ENCODE results near the gene OR10W1. TPM values are rescaled to one million over a fixed set of nuclear protein-coding genes. Genes with fewer than 3 reads are reported as not detected.

OR10W1 gene, protein sequence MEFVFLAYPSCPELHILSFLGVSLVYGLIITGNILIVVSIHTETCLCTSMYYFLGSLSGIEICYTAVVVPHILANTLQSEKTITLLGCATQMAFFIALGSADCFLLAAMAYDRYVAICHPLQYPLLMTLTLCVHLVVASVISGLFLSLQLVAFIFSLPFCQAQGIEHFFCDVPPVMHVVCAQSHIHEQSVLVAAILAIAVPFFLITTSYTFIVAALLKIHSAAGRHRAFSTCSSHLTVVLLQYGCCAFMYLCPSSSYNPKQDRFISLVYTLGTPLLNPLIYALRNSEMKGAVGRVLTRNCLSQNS
- total RNA-seq (2014; rRNA removed; shearing (Covaris generic)), result not detected in 2 replicates

DNA sequence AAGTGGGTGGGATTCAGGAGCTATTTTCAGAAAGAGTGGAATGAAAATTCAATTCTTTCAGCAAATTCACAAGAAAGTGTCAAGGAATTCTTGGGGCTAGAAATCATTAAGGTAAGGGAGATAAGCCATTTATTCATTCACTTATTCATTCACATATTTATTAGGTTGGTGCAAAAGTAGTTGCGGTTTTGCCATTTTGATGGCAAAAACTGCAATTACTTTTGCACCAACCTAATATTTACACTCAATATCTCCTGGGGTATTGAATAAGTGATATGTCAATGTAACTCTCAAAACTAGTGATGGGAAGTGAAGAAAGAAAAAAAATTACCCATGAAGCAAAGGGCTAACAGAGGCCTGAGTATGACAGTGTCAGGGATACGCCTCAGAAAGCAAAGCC, at the start of gene OR10W1:
Gene OR10W1 (minus strand): TSS at position 119 of the 400 bp plus-strand sequence. CDS start 402 bp downstream, outside the sequence.
- in situ Hi-C loops (cut with HindIII; ENCODE audit: low sequenced_read_pairs), result no loop called here

DNA sequence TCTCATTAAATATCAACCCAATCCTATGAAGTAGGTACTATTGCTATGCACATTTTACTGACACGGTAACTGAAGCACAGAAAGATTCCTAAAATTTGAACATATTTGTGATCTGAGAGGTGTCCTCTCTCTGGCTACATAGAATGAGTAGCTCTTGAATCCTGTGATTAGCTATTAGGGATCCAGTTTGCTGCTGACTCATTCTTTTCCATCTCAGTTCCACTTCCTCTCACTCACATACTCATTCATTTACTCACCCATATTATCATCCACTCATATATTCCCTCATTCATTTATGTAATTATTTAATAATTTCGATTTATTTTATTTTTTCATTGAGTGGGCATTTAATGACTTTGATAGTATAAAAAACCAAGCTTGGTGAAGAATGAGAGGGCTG, 48.1 kb upstream of the OR10W1 start:
- in situ Hi-C loops (cut with HindIII; ENCODE audit: low sequenced_read_pairs), result no loop called here

More for the DNA sequence above, at the start of gene OR10W1:
- DNase-seq (ENCODE audit: low spot score), result no peak

DNA sequence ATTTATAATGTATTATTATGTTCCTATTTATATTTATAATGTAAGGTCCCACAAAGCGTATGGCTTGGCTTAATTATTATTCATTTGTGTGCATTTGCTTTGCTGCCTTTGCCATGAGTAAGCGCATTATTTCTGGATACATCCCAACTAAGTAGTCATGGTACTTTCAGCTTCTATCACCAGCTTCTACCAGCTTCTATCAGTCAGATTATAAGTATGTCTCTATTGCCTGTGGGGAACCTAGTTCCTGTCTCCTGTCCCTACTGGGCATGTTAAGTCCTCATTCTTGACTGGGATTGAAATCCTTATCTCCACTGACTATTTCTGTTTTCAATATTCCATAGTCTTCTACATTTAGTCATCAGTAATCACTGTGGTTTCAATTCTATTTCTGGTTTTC, 33.5 kb upstream of the OR10W1 start:
- in situ Hi-C loops (cut with HindIII; ENCODE audit: low sequenced_read_pairs), result no loop called here
- no peak for DNase-seq (ENCODE audit: low spot score)

More for the DNA sequence above, 48.1 kb upstream of the OR10W1 start:
- DNase-seq (ENCODE audit: low spot score), result no peak

DNA sequence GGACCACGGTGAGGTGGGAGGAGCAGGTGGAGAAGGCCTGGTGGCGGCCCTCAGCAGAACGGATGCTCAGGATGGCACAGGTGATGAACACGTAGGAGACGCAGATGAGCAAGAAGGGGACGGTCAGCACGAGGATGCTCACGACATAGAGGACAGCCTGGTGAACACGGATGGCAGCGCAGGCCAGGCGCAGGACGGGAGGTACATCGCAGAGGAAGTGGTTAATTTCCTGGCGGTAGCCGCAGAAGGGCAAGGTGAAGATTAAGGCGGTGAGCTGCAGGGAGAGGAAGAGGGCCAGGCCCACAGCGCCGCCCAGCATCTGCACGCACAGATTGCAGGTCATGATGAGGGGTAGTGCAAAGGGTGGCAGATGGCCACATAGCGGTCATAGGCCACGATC, 24.0 kb upstream of the OR10W1 start:
- DNase-seq (ENCODE audit: low spot score), result no peak
- in situ Hi-C loops (cut with HindIII; ENCODE audit: low sequenced_read_pairs), result no loop called here

DNA sequence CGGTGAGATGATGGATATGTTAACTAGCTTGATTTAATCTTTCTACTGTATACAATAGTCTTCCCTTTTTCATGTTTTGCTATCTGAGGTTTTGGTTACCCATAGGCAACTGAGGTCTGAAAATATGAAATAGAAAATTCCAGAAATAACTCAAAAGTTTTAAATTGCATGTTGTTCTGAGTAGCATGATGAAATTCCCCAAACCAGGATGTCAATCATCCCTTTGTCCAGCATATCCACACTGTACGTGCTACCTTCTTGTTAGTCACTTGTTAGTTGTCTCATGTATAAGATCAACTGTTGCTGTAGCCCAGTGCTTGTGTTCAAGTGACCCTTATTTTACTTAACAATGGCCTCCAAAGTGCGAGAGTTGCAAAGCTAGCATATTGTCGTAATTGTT, 21.2 kb upstream of the OR10W1 start:
- no peak for DNase-seq (ENCODE audit: low spot score)
- in situ Hi-C loops (cut with HindIII; ENCODE audit: low sequenced_read_pairs), result no loop called here

DNA sequence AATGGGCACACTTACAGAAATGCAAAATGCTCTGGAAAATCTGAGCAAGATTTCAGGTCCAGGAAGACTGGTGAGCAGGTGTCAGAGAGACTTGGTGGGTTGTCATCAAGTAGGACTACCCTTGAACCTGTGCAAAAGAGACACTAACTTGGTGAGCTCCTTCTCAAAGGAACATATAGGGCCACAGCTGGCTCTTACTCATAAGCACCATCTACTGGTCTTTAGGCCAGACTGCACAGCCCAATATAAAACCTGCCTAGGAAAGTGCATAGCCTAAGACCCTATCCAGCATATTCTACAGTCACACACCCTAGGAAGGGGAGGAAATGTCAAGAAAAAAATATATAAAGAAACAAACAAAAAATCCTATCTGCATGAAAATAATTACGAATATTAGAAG, 18.2 kb upstream of the OR10W1 start:
- DNase-seq (ENCODE audit: low spot score), result peak; percentile 1
- in situ Hi-C loops (cut with HindIII; ENCODE audit: low sequenced_read_pairs), result no loop called here

DNA sequence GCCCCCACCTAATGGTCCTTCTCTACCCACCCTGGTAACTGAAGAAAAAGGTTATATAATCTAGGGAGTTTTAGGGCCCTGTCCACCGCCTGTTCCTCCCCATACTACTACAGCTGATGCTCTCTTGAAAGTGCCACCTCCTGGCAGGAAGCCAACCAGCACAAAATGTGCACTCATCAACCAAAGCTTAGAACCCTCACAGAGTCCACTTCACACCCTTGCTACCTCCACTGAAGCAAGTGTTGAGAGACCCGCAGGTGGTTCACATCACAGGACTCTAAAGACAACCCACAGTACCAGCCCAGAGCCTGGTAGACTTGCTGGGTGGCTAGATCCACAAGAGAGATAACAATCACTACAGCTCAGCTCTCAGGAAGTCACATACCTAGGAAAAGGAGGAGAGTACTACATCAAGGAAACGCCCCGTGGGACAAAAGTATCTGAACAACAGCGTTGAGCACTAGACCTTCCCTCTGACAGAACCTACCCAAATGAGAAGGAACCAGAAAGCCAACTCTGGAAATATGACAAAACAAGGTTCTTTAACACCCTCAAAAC, 17.5 kb upstream of the OR10W1 start:
- in situ Hi-C loops (cut with HindIII; ENCODE audit: low sequenced_read_pairs), result no loop called here

DNA sequence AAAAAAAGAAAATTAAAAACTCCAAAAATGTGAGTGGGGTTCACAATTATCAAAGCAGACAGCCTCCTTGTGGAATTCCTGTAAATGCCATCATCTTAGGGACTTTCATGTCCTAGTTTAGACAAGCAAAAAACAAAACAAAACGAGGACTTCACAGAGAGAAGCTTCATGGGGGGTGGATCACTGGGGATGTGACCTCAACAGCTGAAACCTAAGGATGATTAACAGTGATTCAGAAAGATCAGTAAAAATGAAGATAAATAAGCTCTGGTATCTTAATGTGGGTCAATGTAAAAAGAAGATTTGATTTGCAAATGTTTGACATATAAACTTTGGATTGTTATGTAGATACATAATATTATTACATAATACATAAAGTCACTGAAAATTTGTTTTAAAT, 8.1 kb upstream of the OR10W1 start:
- no peak for DNase-seq (ENCODE audit: low spot score)
- in situ Hi-C loops (cut with HindIII; ENCODE audit: low sequenced_read_pairs), result no loop called here

More for the DNA sequence above, 17.5 kb upstream of the OR10W1 start:
- no peak for DNase-seq (ENCODE audit: low spot score)

DNA sequence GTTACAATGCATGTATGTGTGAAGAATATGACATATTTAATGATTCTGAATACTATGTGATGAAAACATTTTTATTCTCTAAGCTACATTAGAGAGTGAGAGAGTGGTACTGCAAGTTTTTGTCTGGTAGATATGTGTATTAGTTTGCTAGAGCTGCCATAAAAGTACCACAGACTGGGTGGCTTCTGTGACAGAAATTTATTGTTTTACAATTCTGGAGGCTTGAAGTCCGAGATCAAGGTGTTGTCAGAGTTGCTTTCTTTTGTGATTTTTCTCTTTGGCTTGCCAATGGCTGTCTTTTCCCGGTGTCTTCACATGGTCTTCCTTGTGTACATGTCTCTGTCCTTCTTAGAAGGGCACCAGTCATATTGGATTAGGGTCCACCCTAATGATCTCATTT, 6.9 kb upstream of the OR10W1 start:
- DNase-seq (ENCODE audit: low spot score), result no peak
- in situ Hi-C loops (cut with HindIII; ENCODE audit: low sequenced_read_pairs), result no loop called here

DNA sequence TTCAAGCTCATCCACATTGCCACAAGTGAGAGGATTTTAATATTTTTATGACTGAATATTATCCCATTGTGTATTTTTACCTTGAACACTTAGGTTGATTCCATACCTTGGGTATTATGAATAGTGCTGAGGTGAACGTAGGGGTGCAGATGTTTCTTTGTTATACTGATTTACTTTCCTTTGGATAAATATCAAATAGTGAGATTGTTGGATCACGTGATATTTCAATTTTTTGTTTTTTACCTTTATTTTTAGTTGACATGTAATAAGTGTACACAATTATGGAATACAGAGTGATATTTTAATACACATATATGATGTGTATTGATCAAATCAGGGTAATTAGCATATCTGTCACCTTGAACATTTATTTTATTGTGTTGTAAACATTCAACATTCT, 8.1 kb downstream of the OR10W1 start:
- in situ Hi-C loops (cut with HindIII; ENCODE audit: low sequenced_read_pairs), result no loop called here

DNA sequence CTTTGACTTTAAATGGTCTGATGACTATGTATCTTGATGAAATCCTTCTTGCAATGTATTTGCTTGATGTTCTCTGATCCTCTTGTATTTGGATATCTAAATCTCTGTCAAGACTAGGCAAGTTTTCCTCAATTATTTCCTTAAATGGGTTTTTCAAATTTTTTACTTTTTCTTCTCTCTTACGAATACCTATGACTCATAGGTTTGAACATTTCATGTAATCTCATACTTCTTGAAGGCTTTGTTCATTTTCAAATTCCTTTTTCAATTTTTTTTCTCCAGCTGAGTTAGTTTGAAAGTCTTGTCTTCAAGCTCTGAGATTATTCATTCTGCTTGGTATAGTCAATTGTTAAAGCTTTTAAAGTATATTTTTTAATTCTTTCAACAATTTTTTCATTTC, 13.1 kb downstream of the OR10W1 start:
- in situ Hi-C loops (cut with HindIII; ENCODE audit: low sequenced_read_pairs), result no loop called here

More for the DNA sequence above, 8.1 kb downstream of the OR10W1 start:
- DNase-seq (ENCODE audit: low spot score), result no peak

DNA sequence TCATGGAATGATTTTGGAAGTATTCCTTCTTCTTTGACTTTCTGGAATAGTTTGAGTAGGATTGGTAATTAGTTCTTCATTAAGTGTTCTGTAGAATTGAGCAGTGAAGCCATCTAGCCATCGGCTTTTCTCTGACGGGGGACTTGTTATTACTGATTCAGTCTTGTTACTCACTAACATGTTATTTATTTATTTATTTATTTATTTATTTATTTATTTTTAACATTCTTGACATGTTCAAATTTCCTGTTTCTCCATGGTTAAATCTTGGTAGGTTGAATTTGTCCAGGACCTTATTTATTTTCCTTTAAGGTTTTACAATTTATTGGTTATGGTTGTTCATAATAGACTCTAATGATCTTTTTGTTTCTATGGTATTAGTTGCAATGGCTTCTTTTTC, 24.1 kb downstream of the OR10W1 start:
- in situ Hi-C loops (cut with HindIII; ENCODE audit: low sequenced_read_pairs), result no loop called here
- DNase-seq (ENCODE audit: low spot score), result no peak

More for the DNA sequence above, 13.1 kb downstream of the OR10W1 start:
- no peak for DNase-seq (ENCODE audit: low spot score)

DNA sequence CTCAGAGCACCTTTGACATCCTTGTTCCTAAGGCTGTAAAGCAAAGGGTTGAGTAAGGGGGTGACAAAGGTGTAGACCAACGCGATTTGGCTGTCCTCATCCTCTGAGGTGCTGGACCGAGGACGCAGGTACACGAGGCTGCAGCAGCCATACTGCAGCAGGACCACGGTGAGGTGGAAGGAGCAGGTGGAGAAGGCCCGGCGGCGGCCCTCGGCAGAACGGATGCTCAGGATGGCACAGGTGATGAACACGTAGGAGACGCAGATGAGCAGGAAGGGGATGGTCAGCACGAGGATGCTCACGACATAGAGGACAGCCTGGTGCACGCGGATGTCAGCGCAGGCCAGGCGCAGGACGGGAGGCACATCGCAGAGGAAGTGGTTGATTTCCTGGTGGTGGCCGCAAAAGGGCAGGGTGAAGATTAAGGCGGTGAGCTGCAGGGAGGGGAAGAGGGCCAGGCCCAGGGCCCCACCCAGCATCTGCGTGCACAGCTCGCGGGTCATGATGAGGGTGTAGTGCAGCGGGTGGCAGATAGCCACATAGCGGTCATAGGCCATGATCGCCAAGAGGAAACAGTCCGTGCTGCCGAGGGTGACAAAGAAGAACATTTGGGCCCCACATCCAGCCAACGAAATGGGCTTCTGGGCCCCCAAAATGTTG, 40.0 kb downstream of the OR10W1 start:
- DNase-seq (ENCODE audit: low spot score), result no peak
- in situ Hi-C loops (cut with HindIII; ENCODE audit: low sequenced_read_pairs), result no loop called here

DNA sequence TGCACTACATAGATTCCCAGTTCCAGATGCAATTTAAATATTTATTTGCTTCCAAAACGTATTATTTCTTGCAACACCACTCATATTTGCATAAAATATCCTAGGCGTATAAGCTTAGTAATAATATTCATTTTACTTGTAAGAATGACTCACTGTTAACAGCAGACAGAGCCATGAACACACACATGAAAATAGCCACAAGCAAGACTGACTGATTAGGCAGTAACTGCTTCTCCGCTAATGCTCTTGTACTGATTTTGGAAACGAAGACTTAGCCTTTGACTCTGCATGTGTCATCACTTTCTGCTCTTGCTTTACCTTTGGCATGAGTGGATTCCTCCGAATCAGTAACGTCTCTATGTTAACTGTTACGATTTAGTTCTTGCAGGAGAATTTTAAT, 45.3 kb downstream of the OR10W1 start:
- no peak for DNase-seq (ENCODE audit: low spot score)
- in situ Hi-C loops (cut with HindIII; ENCODE audit: low sequenced_read_pairs), result no loop called here

Other genes starting within 250 kb of the OR10W1 start
- not detected in 2 replicates for gene OR9Q1, start 244.4 kb downstream of the OR10W1 start, total RNA-seq (2014; rRNA removed; shearing (Covaris generic))
- gene OR6Q1, start 237.3 kb downstream of the OR10W1 start, total RNA-seq (2014; rRNA removed; shearing (Covaris generic)), result not detected in 2 replicates
- gene OR9I1, start 142.7 kb downstream of the OR10W1 start, total RNA-seq (2014; rRNA removed; shearing (Covaris generic)), result not detected in 2 replicates
- gene OR9Q2, start 79.2 kb downstream of the OR10W1 start, total RNA-seq (2014; rRNA removed; shearing (Covaris generic)), result not detected in 2 replicates
- not detected in 2 replicates for gene OR1S2, start 64.1 kb downstream of the OR10W1 start, total RNA-seq (2014; rRNA removed; shearing (Covaris generic))
- gene OR1S1, start 55.5 kb downstream of the OR10W1 start, total RNA-seq (2014; rRNA removed; shearing (Covaris generic)), result not detected in 2 replicates
- gene OR10Q1, start 39.3 kb downstream of the OR10W1 start, total RNA-seq (2014; rRNA removed; shearing (Covaris generic)), result not detected in 2 replicates
- gene OR5B17, start 90.8 kb upstream of the OR10W1 start, total RNA-seq (2014; rRNA removed; shearing (Covaris generic)), result not detected in 2 replicates
- not detected in 2 replicates for gene OR5B3, start 138.6 kb upstream of the OR10W1 start, total RNA-seq (2014; rRNA removed; shearing (Covaris generic))
- gene OR5B2, start 159.9 kb upstream of the OR10W1 start, total RNA-seq (2014; rRNA removed; shearing (Covaris generic)), result not detected in 2 replicates
- gene OR5B12, start 174.0 kb upstream of the OR10W1 start, total RNA-seq (2014; rRNA removed; shearing (Covaris generic)), result not detected in 2 replicates
- gene OR5B21, start 239.8 kb upstream of the OR10W1 start, total RNA-seq (2014; rRNA removed; shearing (Covaris generic)), result not detected in 2 replicates